Fibroblast of mammary gland (primary cell): ENCODE data around the gene AFF4.

Experiments used
- DNase-seq: peaks from one replicate; pipeline ENCODE4 v3.0.0-alpha.2; 2010; ENCODE audit warnings: low read depth
- H3K4me3 ChIP-seq: 2 replicates; pipeline ENCODE4 v1.5.1; 2011; ENCODE audit warnings: low read depth, mild to moderate bottlenecking, low read length, moderate library complexity; ENCODE audit not compliant: control insufficient read depth
- TF ChIP-seq, protein P1 (sequence below): conservative IDR thresholded peaks from 2 replicates; pipeline ENCODE4 v1.5.1; 2011; ENCODE audit warnings: low read depth, low read length, inconsistent platforms; ENCODE audit not compliant: control insufficient read depth, insufficient read depth

The AFF4 gene

DNA sequence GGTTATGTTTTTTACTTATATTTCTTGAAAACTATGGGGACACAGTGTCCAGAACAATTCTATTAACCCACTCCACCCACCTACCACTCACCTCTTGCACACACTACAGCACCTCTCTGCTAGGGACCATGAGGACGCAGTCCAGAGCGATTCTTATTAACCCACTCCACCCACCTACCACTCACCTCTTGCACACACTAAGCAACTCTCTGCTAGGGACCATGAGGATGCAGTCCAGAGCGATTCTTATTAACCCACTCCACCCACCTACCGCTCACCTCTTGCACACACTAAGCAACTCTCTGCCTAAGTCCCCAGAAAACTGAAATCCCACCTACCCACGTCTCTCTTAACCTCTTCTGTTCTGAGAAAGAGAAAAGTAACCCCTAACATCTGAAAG, 130.8 kb downstream of the AFF4 start:
- TF ChIP-seq, protein P1, sequence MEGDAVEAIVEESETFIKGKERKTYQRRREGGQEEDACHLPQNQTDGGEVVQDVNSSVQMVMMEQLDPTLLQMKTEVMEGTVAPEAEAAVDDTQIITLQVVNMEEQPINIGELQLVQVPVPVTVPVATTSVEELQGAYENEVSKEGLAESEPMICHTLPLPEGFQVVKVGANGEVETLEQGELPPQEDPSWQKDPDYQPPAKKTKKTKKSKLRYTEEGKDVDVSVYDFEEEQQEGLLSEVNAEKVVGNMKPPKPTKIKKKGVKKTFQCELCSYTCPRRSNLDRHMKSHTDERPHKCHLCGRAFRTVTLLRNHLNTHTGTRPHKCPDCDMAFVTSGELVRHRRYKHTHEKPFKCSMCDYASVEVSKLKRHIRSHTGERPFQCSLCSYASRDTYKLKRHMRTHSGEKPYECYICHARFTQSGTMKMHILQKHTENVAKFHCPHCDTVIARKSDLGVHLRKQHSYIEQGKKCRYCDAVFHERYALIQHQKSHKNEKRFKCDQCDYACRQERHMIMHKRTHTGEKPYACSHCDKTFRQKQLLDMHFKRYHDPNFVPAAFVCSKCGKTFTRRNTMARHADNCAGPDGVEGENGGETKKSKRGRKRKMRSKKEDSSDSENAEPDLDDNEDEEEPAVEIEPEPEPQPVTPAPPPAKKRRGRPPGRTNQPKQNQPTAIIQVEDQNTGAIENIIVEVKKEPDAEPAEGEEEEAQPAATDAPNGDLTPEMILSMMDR = no peak
- no peak overlapping the region for H3K4me3 ChIP-seq
- no peak for DNase-seq

DNA sequence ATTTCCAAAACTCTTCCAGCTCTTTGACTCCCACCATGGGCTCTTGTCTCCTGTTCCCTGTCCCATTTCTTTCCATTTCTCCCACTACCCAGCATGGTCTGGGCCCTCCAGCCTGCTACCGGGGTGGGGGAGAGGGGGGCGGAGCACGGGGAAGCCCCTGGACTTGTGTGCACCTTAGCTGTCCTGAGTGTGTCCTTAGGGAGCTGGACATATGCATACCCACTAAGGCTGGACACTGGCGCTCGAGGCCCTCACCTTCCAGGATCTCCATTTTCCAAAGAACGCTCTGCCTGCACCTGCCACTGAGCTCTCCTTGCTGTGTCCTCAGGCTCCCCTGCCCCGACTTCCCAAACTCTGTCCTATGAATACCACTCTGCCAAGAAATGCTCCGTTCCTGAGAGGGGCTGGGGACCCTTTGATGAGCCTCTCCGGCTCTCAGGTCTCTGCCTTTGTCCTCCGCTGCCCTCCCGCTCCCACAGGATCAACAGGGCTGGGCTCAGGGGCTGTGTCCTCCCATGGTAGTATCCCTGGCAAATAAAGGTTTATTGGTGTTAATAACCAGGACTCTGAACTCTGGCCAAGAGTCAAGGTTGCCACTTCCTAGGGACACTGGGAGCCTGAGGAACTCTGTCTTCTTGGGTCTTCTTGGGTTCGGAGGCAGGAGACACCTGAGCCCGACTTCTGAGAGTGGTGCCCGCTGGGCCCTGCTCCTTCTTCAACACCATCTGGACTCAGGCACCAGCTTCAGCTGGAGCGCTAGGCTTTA, 132.2 kb downstream of the AFF4 start:
- TF ChIP-seq, protein P1 = no peak
- H3K4me3 ChIP-seq = no peak overlapping the region
- no peak for DNase-seq

DNA sequence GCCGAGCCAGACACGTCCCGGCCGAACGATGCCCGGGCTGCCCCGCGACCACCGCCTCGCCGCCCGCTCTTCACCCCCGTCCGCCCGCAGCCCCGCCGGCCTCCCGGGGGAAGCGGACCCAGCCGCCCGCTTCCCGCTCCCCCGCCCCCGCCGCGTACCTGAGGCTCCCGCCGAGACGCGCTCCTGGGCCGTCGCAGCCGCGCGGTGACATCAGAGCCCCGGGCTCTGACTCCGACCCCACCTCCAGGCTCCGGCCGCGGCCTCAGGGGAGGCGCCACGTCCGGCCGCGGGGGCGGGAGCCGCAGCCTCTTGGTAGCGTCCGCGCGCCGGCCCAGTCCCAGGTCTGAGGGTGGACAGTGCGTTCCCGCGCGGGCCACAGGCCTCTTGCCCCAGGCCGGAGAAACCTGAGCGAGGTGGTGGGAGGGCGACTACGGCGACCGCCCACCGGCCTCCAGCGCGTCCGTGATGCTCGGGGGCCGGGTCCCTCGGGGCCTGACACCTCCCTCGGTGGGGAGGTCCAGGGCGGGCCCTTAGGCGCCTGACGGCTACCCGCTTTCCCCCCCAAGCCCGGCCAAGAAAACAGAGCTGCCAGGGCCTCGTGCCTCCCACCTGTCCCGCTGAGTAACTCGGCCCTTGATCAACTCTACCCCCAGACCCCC, 132.9 kb downstream of the AFF4 start, which contains the start of gene SHROOM1:
Gene SHROOM1 (minus strand): TSS at position 212 of the 659 bp plus-strand sequence. CDS start 4,507 bp downstream, outside the sequence.
- peak; percentile 53 for DNase-seq
- TF ChIP-seq, protein P1 = no peak
- H3K4me3 ChIP-seq = peak within 1 kb of the TSS; percentile 58

DNA sequence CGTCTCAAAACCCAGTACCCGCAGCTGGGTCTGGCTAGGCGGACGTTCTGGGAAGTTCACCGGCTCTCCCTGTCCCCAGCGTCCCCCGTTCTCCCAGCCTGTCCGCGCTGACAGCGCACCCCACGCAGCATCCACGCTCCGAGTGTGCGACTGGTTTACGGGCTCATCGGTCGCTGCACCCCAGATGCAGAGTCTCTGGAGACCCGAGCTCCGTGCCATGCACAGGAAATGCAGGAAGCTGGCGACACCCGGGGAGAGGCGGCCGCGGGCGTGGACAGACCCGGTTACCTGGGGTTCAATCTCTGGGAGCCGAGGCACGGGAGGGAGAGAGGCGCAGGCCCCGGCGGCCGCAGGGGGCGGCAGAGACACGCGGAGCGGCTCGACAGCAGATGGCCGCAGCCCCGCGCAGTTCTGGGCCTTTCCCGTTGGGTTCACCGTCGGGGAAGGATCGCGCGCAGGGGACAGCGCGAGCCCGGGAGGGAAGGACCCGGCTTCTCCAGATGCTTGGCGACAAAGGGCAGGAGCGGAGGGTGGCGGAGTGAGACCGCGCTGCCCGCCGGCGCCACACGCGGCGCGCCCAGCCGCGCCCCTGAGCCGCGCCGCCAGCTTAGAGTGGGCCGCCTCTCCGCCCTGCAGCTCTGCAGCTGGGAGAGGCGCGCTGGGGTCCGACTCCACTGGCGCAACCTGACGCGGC, 133.5 kb downstream of the AFF4 start:
- TF ChIP-seq, protein P1 = peak; percentile 64
- H3K4me3 ChIP-seq = peak overlapping the region; percentile 58
- DNase-seq = peak; percentile 49

DNA sequence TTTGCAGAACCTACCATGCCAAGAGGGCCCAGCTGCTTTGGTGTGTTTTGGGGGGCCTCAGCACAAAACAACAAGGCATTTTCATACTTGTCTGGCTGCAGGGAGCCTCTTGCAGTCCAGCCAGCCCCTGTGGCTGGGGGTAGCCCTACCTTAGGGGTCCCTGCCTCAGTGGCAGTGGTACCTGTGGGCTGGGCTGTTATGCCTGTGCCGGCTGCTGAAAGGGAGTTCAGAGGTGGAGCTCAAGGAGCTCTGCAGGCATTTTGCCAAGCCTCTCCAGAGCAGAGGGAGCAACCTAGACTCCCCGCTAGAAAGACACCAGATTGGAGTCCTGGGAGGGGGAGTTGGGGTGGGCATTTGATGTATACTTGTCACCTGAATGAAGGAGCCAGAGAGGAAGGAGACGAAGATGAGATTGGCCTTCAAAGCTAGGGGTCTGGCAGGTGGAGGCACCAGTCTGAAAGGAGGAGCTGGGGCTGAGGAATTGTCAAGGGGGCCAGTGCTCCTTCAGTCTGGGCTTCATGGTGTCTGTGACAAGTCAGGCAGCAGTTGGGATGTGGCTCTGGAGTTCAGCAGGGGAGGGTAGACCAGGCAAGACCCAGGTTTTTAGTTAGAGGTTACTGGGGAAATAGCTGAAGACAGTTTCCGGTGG, 134.5 kb downstream of the AFF4 start:
- DNase-seq = no peak
- H3K4me3 ChIP-seq = peak overlapping the region; percentile 58
- TF ChIP-seq, protein P1 = no peak

DNA sequence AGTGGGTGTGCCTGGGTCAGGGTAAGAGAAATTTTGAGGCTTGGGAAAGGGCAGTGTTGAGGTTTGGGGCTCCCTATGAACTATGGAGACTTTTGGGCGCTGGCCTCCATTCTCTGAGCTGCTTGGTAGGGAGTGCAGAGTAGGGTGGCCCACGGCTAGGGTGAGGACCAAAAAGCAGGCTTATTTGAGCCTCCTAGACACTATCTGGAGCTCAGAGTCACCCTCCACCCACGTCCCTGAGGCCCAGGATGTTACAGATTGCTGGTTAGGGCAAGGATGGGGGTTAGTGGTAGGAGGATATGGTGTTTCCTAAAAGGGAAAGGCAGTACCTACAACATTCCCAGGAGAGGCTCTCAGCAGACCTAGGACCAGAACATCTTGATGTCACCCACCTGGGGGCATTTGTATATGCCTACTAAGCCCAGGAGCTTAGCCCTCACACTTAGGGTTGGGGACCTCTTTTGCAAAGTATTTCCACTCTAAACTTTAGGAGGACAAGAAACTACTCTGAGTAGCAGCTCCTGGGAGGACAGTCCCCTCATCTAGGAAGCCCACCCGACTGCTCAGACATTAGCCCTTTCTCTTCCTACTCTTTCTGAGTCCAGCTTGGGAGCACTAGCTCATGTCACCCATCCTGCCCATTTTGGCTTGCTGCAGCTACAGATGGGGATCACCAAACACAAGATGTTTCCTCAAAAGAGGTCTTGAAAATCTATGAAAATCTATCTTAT, 135.3 kb downstream of the AFF4 start:
- TF ChIP-seq, protein P1 = no peak
- DNase-seq = no peak
- H3K4me3 ChIP-seq = no peak overlapping the region
